Measurements from ENCODE around the gene BLTP3A.

DNA sequence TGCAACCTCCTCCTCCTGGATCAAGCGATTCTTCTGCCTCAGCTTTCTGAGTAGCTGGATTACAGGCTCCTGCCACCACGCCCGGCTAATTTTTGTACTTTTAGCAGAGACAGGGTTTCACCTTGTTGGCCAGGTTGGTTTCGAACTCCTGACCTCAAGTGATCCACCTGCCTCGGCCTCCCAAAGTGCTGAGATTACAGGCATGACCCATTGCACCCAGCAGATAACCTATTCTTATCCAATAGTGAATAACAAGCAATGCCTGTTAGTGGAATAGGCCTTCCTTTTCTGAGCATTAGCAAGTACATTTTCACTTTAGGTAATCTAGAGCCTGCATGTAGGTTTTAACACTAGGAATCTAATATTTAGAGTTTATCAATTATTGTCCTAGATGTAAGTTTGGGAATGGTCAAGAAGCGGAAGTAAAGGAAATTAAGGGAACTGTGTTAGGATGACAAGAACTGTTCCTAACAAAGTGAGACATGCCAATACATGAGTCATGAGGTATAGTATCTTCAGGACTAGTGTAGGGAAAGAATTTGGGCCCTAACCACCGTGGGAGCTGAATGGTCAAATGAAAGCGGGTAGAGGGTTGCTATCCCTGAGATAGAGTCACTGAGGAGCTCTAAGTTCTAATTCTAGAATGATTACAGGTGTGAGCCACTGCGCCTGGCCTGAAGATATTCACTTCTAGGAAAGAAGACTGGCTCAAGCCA is 15.0 kb downstream of the BLTP3A start:
- TF ChIP-seq, protein P1, sequence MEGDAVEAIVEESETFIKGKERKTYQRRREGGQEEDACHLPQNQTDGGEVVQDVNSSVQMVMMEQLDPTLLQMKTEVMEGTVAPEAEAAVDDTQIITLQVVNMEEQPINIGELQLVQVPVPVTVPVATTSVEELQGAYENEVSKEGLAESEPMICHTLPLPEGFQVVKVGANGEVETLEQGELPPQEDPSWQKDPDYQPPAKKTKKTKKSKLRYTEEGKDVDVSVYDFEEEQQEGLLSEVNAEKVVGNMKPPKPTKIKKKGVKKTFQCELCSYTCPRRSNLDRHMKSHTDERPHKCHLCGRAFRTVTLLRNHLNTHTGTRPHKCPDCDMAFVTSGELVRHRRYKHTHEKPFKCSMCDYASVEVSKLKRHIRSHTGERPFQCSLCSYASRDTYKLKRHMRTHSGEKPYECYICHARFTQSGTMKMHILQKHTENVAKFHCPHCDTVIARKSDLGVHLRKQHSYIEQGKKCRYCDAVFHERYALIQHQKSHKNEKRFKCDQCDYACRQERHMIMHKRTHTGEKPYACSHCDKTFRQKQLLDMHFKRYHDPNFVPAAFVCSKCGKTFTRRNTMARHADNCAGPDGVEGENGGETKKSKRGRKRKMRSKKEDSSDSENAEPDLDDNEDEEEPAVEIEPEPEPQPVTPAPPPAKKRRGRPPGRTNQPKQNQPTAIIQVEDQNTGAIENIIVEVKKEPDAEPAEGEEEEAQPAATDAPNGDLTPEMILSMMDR (IDR thresholded peaks at IDR 0.05; ENCODE audit: insufficient read depth, low read length) = no peak
- no peak for TF ChIP-seq POLR2AphosphoS5 (IDR thresholded peaks at IDR 0.05; ENCODE audit: low read depth)
- TF ChIP-seq SPI1 (IDR thresholded peaks at IDR 0.05; ENCODE audit: borderline replicate concordance, low read depth) = no peak
- TF ChIP-seq, protein P2, sequence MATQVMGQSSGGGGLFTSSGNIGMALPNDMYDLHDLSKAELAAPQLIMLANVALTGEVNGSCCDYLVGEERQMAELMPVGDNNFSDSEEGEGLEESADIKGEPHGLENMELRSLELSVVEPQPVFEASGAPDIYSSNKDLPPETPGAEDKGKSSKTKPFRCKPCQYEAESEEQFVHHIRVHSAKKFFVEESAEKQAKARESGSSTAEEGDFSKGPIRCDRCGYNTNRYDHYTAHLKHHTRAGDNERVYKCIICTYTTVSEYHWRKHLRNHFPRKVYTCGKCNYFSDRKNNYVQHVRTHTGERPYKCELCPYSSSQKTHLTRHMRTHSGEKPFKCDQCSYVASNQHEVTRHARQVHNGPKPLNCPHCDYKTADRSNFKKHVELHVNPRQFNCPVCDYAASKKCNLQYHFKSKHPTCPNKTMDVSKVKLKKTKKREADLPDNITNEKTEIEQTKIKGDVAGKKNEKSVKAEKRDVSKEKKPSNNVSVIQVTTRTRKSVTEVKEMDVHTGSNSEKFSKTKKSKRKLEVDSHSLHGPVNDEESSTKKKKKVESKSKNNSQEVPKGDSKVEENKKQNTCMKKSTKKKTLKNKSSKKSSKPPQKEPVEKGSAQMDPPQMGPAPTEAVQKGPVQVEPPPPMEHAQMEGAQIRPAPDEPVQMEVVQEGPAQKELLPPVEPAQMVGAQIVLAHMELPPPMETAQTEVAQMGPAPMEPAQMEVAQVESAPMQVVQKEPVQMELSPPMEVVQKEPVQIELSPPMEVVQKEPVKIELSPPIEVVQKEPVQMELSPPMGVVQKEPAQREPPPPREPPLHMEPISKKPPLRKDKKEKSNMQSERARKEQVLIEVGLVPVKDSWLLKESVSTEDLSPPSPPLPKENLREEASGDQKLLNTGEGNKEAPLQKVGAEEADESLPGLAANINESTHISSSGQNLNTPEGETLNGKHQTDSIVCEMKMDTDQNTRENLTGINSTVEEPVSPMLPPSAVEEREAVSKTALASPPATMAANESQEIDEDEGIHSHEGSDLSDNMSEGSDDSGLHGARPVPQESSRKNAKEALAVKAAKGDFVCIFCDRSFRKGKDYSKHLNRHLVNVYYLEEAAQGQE (IDR thresholded peaks at IDR 0.05; ENCODE audit: insufficient replicate concordance, low read depth) = no peak

Measured in HL-60 (cell line).